Measurements from ENCODE around the gene HOMER1. TPM values are rescaled to one million over a fixed set of nuclear protein-coding genes. Genes with fewer than 3 reads are reported as not detected.

HOMER1 gene
- total RNA-seq, 4 donors from 2014 or later, result 3.1 to 80.5 (median 11.4) TPM

- DNase-seq (ENCODE audit: low spot score) (no peak), ATAC-seq (ENCODE audit: low FRiP score) (no peak)
- TF ChIP-seq CTCF (IDR thresholded peaks at IDR 0.05), result no peak
Observed at GRCh38 chr5:79408028-79408427, 105.9 kb downstream of the HOMER1 start.

GRCh38 chr5:79407591-79407990 lies 106.3 kb downstream of the HOMER1 start:
- DNase-seq (ENCODE audit: low spot score) (no peak), ATAC-seq (ENCODE audit: low FRiP score) (no peak)
- no peak for TF ChIP-seq CTCF (IDR thresholded peaks at IDR 0.05)

- no peak for TF ChIP-seq CTCF (IDR thresholded peaks at IDR 0.05)
- ATAC-seq (ENCODE audit: low FRiP score) (no peak), DNase-seq (ENCODE audit: low spot score) (no peak)
Observed at GRCh38 chr5:79401216-79401615, 112.7 kb downstream of the HOMER1 start.

- ATAC-seq (ENCODE audit: low FRiP score), result no peak
- no peak for DNase-seq (ENCODE audit: low spot score)
- no peak for TF ChIP-seq CTCF (IDR thresholded peaks at IDR 0.05)
Observed at GRCh38 chr5:79399046-79399445, 114.9 kb downstream of the HOMER1 start.

- TF ChIP-seq CTCF (IDR thresholded peaks at IDR 0.05), result no peak
- ATAC-seq (ENCODE audit: low FRiP score), result no peak
- no peak for DNase-seq (ENCODE audit: low spot score)
Observed at GRCh38 chr5:79397080-79397479, 116.9 kb downstream of the HOMER1 start.

GRCh38 chr5:79396265-79396664 lies 117.7 kb downstream of the HOMER1 start:
- no peak for TF ChIP-seq CTCF (IDR thresholded peaks at IDR 0.05)
- DNase-seq (ENCODE audit: low spot score) (no peak), ATAC-seq (ENCODE audit: low FRiP score) (no peak)

- no peak for ATAC-seq (ENCODE audit: low FRiP score)
- DNase-seq (ENCODE audit: low spot score), result no peak
- no peak for TF ChIP-seq CTCF (IDR thresholded peaks at IDR 0.05)
Observed at GRCh38 chr5:79395296-79395695, 118.6 kb downstream of the HOMER1 start.

Measured in omental fat pad (tissue), 4 donors.